Activated naive CD4-positive, alpha-beta T cell (primary cell): ENCODE measurements around the gene NFAT5.
"Not testable (repeated sequence)": the region's sequence is repeated elsewhere in the genome, so short reads cannot be mapped to it uniquely, and the experiment has no call there.

Source experiments
- DNase-seq, 4 experiments: peaks; one replicate each; lab custom pipeline; 2025; lab: John Stamatoyannopoulos, UW

The NFAT5 gene

GRCh38 chr16:69595127-69596036 is 29.6 kb downstream of the NFAT5 start:
- no peak for DNase-seq

GRCh38 chr16:69596801-69597200 is 31.0 kb downstream of the NFAT5 start:
- no peak for DNase-seq

GRCh38 chr16:69598045-69598444 is 32.3 kb downstream of the NFAT5 start:
- no peak for DNase-seq

- DNase-seq = no peak
Measured at GRCh38 chr16:69599731-69600130, 34.0 kb downstream of the NFAT5 start.

- DNase-seq = no peak
Measured at GRCh38 chr16:69600202-69600601, 34.4 kb downstream of the NFAT5 start.

- DNase-seq = no peak
Measured at GRCh38 chr16:69601250-69601649, 35.5 kb downstream of the NFAT5 start.

GRCh38 chr16:69606985-69607384 is 41.2 kb downstream of the NFAT5 start:
- DNase-seq = no peak

- DNase-seq = no peak
Measured at GRCh38 chr16:69607674-69608073, 41.9 kb downstream of the NFAT5 start.

GRCh38 chr16:69610356-69610755 is 44.6 kb downstream of the NFAT5 start:
- no peak for DNase-seq

GRCh38 chr16:69611103-69611640 is 45.4 kb downstream of the NFAT5 start:
- no peak for DNase-seq

- no peak for DNase-seq
Measured at GRCh38 chr16:69613378-69614154, 47.8 kb downstream of the NFAT5 start.

GRCh38 chr16:69615528-69615927 is 49.8 kb downstream of the NFAT5 start:
- DNase-seq = no peak

GRCh38 chr16:69616082-69616481 is 50.3 kb downstream of the NFAT5 start:
- no peak for DNase-seq

- DNase-seq = no peak
Measured at GRCh38 chr16:69618307-69618706, 52.5 kb downstream of the NFAT5 start.

- DNase-seq = no peak
Measured at GRCh38 chr16:69618721-69619120, 53.0 kb downstream of the NFAT5 start.

GRCh38 chr16:69619514-69619913 is 53.7 kb downstream of the NFAT5 start:
- DNase-seq = no peak

- no peak for DNase-seq
Measured at GRCh38 chr16:69620573-69620972, 54.8 kb downstream of the NFAT5 start.

- no peak for DNase-seq
Measured at GRCh38 chr16:69621225-69621624, 55.5 kb downstream of the NFAT5 start.

GRCh38 chr16:69626256-69626655 is 60.5 kb downstream of the NFAT5 start:
- no peak for DNase-seq

- DNase-seq = no peak
Measured at GRCh38 chr16:69632828-69633227, 67.1 kb downstream of the NFAT5 start.

GRCh38 chr16:69633375-69633774 is 67.6 kb downstream of the NFAT5 start:
- no peak for DNase-seq

GRCh38 chr16:69636563-69637146 is 70.9 kb downstream of the NFAT5 start:
- DNase-seq = not testable (repeated sequence)
